Neuronal stem cell (in vitro differentiated cells): ENCODE data around the gene TBX6.

Experiments used
- DNase-seq: peaks from one replicate; pipeline ENCODE4 v3.0.0-alpha.2; 2013; ENCODE audit warnings: low spot score
- H2AFZ ChIP-seq: one replicate; pipeline ENCODE4 v1.6.1; 2013; ENCODE audit warnings: mild to moderate bottlenecking, low read length, inconsistent platforms
- H2AK5ac ChIP-seq: 2 replicates; pipeline ENCODE4 v1.6.1; 2013; ENCODE audit warnings: low read depth, mild to moderate bottlenecking, inconsistent platforms, low read length, moderate library complexity, mixed read lengths
- H2BK120ac ChIP-seq: 2 replicates; pipeline ENCODE4 v1.6.1; 2013; ENCODE audit warnings: low read depth, mild to moderate bottlenecking, inconsistent platforms, low read length, moderate library complexity, mixed read lengths
- H2BK12ac ChIP-seq: one replicate; pipeline ENCODE4 v1.6.1; 2013; ENCODE audit warnings: low read length, inconsistent platforms
- H2BK15ac ChIP-seq: 2 replicates; pipeline ENCODE4 v1.6.1; 2013; ENCODE audit warnings: mild to moderate bottlenecking, low read length, inconsistent platforms, mixed read lengths
- H2BK5ac ChIP-seq: one replicate; pipeline ENCODE4 v1.6.1; 2013; ENCODE audit warnings: inconsistent platforms, mild to moderate bottlenecking, low read length, moderate library complexity
- H3K14ac ChIP-seq: one replicate; pipeline ENCODE4 v1.6.1; 2013; ENCODE audit warnings: low read length, inconsistent platforms
- H3K18ac ChIP-seq: 2 replicates; pipeline ENCODE4 v1.6.1; 2013; ENCODE audit warnings: low read length, inconsistent platforms
- H3K23ac ChIP-seq: 2 replicates; pipeline ENCODE4 v1.6.1; 2013; ENCODE audit warnings: low read depth, mild to moderate bottlenecking, mixed read lengths, low read length, inconsistent platforms; ENCODE audit not compliant: poor library complexity
- H3K27ac ChIP-seq: replicated peaks from 3 replicates; pipeline ENCODE4 v1.5.1; 2013; ENCODE audit warnings: low read length, inconsistent platforms
- H3K27me3 ChIP-seq, 3 experiments: 2 replicates each; pipeline ENCODE4 v1.6.1; 2013; ENCODE audit warnings: low read length in 3 of 3, mild to moderate bottlenecking in 2 of 3, inconsistent platforms in 1 of 3, low read depth in 1 of 3, mixed read lengths in 1 of 3, moderate library complexity in 1 of 3; ENCODE audit not compliant: control insufficient read depth in 3 of 3, insufficient read depth in 3 of 3
- H3K36me3 ChIP-seq, 2 donors: replicated peaks in 1 of 2; 2 replicates each; pipeline ENCODE4 v1.6.1; 2013; ENCODE audit warnings: low read length in 2 of 2; ENCODE audit not compliant: control insufficient read depth in 2 of 2, insufficient read depth in 2 of 2
- H3K4ac ChIP-seq: 2 replicates; pipeline ENCODE4 v1.6.1; 2013; ENCODE audit warnings: inconsistent platforms, mild to moderate bottlenecking, low read length, moderate library complexity
- H3K4me1 ChIP-seq, 2 donors: 1 replicate in 1 of 2; 2 replicates in 1 of 2; pipeline ENCODE4 v1.6.1; 2013; ENCODE audit warnings: low read length in 2 of 2, low read depth in 1 of 2; ENCODE audit not compliant: control insufficient read depth in 2 of 2, insufficient read depth in 1 of 2
- H3K4me2 ChIP-seq: one replicate; pipeline ENCODE4 v1.6.1; 2013; ENCODE audit warnings: mild to moderate bottlenecking, low read length, inconsistent platforms; ENCODE audit not compliant: insufficient read depth, poor library complexity, severe bottlenecking
- H3K4me3 ChIP-seq, 2 donors: 2 replicates each; pipeline ENCODE4 v1.5.1; 2013; ENCODE audit warnings: low read length in 2 of 2, mild to moderate bottlenecking in 2 of 2, inconsistent platforms in 1 of 2, moderate library complexity in 1 of 2
- H3K79me1 ChIP-seq: one replicate; pipeline ENCODE4 v1.6.1; 2013; ENCODE audit warnings: low read depth, mild to moderate bottlenecking, inconsistent platforms, low read length, moderate library complexity
- H3K9ac ChIP-seq: one replicate; pipeline ENCODE4 v1.6.1; 2013; ENCODE audit warnings: mild to moderate bottlenecking, low read depth, low read length, inconsistent platforms; ENCODE audit not compliant: poor library complexity
- H3K9me3 ChIP-seq, 2 donors: replicated peaks in 1 of 2; 2 replicates each; pipeline versions ENCODE3 to v1.6.1; 2013; ENCODE audit warnings: low read length in 2 of 2, mild to moderate bottlenecking in 2 of 2, inconsistent platforms in 1 of 2, low read depth in 1 of 2, mixed read lengths in 1 of 2, moderate library complexity in 1 of 2; ENCODE audit not compliant: control insufficient read depth in 2 of 2, insufficient read depth in 1 of 2
- H4K8ac ChIP-seq: one replicate; pipeline ENCODE4 v1.6.1; 2013; ENCODE audit warnings: low read depth, mild to moderate bottlenecking, inconsistent platforms, low read length, moderate library complexity
- H4K91ac ChIP-seq: one replicate; pipeline ENCODE4 v1.6.1; 2013; ENCODE audit warnings: low read length, low read depth, mild to moderate bottlenecking, inconsistent platforms; ENCODE audit not compliant: poor library complexity
- WGBS, 2 donors: extraction: QIAGEN DNeasy Blood & Tissue Kit; methylation state at CpG; one replicate each; pipeline ENCODE4 v1.1.7; 2013; ENCODE audit warnings: missing lambda C conversion rate in 2 of 2, mixed read lengths in 1 of 2; ENCODE audit not compliant: insufficient read length in 2 of 2, insufficient replicate concordance in 1 of 2; ENCODE audit errors: extremely low coverage in 2 of 2; 5-methylcytosine and 5-hydroxymethylcytosine counted together

Gene TBX6

GRCh38 chr16:30096105-30096861 is 4.6 kb upstream of the TBX6 start, which contains the start of gene YPEL3:
Gene YPEL3, minus strand, starts transcription at chr16:30096213. Its CDS starts 731 bp downstream, at chr16:30095482.
- DNase-seq, result peak; percentile 85
- Histone ChIP-seq H4K91ac (peak within 1 kb of the TSS; percentile 38), H3K27ac (peak within 1 kb of the TSS; percentile 90), H3K9me3 (peaks cover 11 to 23% of the 10 kb centered on the region in 2 donors), H3K14ac (peak within 1 kb of the TSS; percentile 90), H2BK15ac (peak within 1 kb of the TSS; percentile 98), H3K79me1 (no peaks in the 10 kb centered on the region), H4K8ac (no peak within 1 kb of the TSS), H3K27me3 (no peaks in the 10 kb centered on the region), H2AFZ (peak within 1 kb of the TSS; percentile 69), H3K4me1 (peaks cover 20 to 21% of the 10 kb centered on the region in 2 donors), H3K36me3 (no peaks in the 10 kb centered on the region), H2AK5ac (peak within 1 kb of the TSS; percentile 97), H3K4me2 (peak within 1 kb of the TSS; percentile 63), H3K9ac (peak within 1 kb of the TSS; percentile 76), H3K4me3 (peak within 1 kb of the TSS in 1 of 2 donors; percentile 72), H3K18ac (peak within 1 kb of the TSS; percentile 95), H3K4ac (peak within 1 kb of the TSS; percentile 94), H2BK12ac (peak within 1 kb of the TSS; percentile 88), H2BK5ac (peak within 1 kb of the TSS; percentile 82), H3K23ac (peak within 1 kb of the TSS; percentile 52), H2BK120ac (peak within 1 kb of the TSS; percentile 74)
- no CpG with 5 or more reads among the region's 77 CpGs for WGBS, 2 donors

- Histone ChIP-seq H4K8ac (no peak overlapping the region), H3K79me1 (no peaks in the 10 kb centered on the region), H3K27me3 (no peaks in the 10 kb centered on the region), H2AK5ac (peak overlapping the region; percentile 97), H2BK15ac (peak overlapping the region; percentile 98), H4K91ac (peak overlapping the region; percentile 2), H2BK5ac (peak overlapping the region; percentile 82), H3K9me3 (peaks cover 11 to 23% of the 10 kb centered on the region in 2 donors), H3K4me1 (peaks cover 20 to 25% of the 10 kb centered on the region in 2 donors), H2BK12ac (peak overlapping the region; percentile 88), H3K14ac (peak overlapping the region; percentile 90), H2BK120ac (peak overlapping the region; percentile 74), H3K27ac (peak overlapping the region; percentile 51), H2AFZ (peak overlapping the region; percentile 4), H3K4me3 (peak overlapping the region in 1 of 2 donors; percentile 68), H3K18ac (peak overlapping the region; percentile 89), H3K9ac (peak overlapping the region; percentile 45), H3K36me3 (no peaks in the 10 kb centered on the region), H3K4ac (peak overlapping the region; percentile 94), H3K23ac (peak overlapping the region; percentile 46), H3K4me2 (peak overlapping the region; percentile 63)
- WGBS, 2 donors, result no CpG with 5 or more reads among the region's 47 CpGs
- DNase-seq, result no peak
Observed at GRCh38 chr16:30095166-30096078, 3.7 kb upstream of the TBX6 start.

GRCh38 chr16:30094541-30095165 is 2.9 kb upstream of the TBX6 start:
- H3K27ac ChIP-seq, result peak overlapping the region; percentile 38
- H2BK120ac ChIP-seq, result peak overlapping the region; percentile 74
- H2AFZ ChIP-seq, result peak overlapping the region; percentile 4
- H3K36me3 ChIP-seq, result no peaks in the 10 kb centered on the region
- no peak overlapping the region for H3K18ac ChIP-seq
- H3K4me3 ChIP-seq, result no peak overlapping the region
- peak overlapping the region; percentile 97 for H2AK5ac ChIP-seq
- peak overlapping the region; percentile 45 for H3K9ac ChIP-seq
- no peak overlapping the region for H3K4me2 ChIP-seq
- peak overlapping the region; percentile 8 for H3K23ac ChIP-seq
- H4K8ac ChIP-seq, result no peak overlapping the region
- H3K27me3 ChIP-seq, result no peaks in the 10 kb centered on the region
- peak overlapping the region; percentile 87 for H3K14ac ChIP-seq
- DNase-seq, result peak; percentile 50
- no CpG with 5 or more reads among the region's 11 CpGs for WGBS, 2 donors
- H2BK15ac ChIP-seq, result no peak overlapping the region
- H2BK5ac ChIP-seq, result peak overlapping the region; percentile 82
- H4K91ac ChIP-seq, result peak overlapping the region; percentile 2
- peaks cover 11 to 23% of the 10 kb centered on the region in 2 donors for H3K9me3 ChIP-seq
- H3K4me1 ChIP-seq, result peaks cover 20 to 26% of the 10 kb centered on the region in 2 donors
- H3K79me1 ChIP-seq, result no peaks in the 10 kb centered on the region
- H3K4ac ChIP-seq, result no peak overlapping the region
- no peak overlapping the region for H2BK12ac ChIP-seq
